Brain microvascular endothelial cell (primary cell): ENCODE results near the gene KCNH1.

ENCODE experiments used
- DNase-seq: peaks from one replicate; pipeline ENCODE4 v3.0.0-alpha.2; 2020
- H3K27ac ChIP-seq: fragments of 250-450 bp; sonication (Bioruptor Pico); 2 replicates; pipeline ENCODE4 v1.5.1; 2020; ENCODE audit warnings: mild to moderate bottlenecking, moderate library complexity
- H3K27me3 ChIP-seq: fragments of 250-450 bp; sonication (Bioruptor Pico); replicated peaks from 2 replicates; pipeline ENCODE4 v1.5.1; 2020; ENCODE audit warnings: mild to moderate bottlenecking
- H3K36me3 ChIP-seq: fragments of 250-450 bp; sonication (Bioruptor Pico); replicated peaks from 2 replicates; pipeline ENCODE4 v1.5.1; 2020; ENCODE audit warnings: mild to moderate bottlenecking
- H3K4me3 ChIP-seq: 2 replicates; pipeline ENCODE4 v1.5.1; 2011; ENCODE audit warnings: low read depth, mild to moderate bottlenecking, control low read depth, low read length, moderate library complexity
- in situ Hi-C: cut with HindIII; loops from 2 replicates; pipeline ENCODE4 v1.10.0; 2017; ENCODE audit warnings: low sequenced_read_pairs, low pct_ligation_motif_present
- TF ChIP-seq, protein P1 (sequence below): IDR thresholded peaks from 2 replicates; pipeline ENCODE4 v1.5.1; 2011; ENCODE audit warnings: low read depth, mild to moderate bottlenecking, moderate library complexity, low read length, control low read depth, inconsistent platforms; ENCODE audit errors: missing control alignments

The KCNH1 gene

DNA sequence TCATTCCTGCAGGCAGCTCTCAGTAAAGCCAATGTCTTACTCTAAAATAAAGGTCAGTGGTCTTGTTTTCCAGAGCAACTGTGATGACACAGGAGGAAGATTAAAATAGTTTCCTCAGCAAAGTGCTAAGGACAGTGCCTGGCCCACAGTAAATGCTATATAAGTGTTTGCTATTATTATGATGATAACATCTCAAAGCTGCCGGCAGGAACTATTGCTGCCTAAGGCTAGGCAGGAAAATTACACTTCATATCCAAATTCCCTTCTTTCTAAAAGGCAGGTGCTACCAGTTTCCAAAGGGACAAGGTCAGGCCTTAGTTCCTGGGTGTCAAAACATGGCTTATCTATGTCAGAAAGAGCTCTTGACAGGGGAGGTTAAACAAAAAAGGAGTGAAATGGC lies 403.9 kb downstream of the KCNH1 start:
- Histone ChIP-seq H3K36me3 (no peaks in the 10 kb centered on the region), H3K27ac (no peak overlapping the region), H3K27me3 (no peaks in the 10 kb centered on the region), H3K4me3 (no peak overlapping the region)
- TF ChIP-seq, protein P1, sequence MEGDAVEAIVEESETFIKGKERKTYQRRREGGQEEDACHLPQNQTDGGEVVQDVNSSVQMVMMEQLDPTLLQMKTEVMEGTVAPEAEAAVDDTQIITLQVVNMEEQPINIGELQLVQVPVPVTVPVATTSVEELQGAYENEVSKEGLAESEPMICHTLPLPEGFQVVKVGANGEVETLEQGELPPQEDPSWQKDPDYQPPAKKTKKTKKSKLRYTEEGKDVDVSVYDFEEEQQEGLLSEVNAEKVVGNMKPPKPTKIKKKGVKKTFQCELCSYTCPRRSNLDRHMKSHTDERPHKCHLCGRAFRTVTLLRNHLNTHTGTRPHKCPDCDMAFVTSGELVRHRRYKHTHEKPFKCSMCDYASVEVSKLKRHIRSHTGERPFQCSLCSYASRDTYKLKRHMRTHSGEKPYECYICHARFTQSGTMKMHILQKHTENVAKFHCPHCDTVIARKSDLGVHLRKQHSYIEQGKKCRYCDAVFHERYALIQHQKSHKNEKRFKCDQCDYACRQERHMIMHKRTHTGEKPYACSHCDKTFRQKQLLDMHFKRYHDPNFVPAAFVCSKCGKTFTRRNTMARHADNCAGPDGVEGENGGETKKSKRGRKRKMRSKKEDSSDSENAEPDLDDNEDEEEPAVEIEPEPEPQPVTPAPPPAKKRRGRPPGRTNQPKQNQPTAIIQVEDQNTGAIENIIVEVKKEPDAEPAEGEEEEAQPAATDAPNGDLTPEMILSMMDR: no peak
- in situ Hi-C loops: no loop called here
- no peak for DNase-seq

DNA sequence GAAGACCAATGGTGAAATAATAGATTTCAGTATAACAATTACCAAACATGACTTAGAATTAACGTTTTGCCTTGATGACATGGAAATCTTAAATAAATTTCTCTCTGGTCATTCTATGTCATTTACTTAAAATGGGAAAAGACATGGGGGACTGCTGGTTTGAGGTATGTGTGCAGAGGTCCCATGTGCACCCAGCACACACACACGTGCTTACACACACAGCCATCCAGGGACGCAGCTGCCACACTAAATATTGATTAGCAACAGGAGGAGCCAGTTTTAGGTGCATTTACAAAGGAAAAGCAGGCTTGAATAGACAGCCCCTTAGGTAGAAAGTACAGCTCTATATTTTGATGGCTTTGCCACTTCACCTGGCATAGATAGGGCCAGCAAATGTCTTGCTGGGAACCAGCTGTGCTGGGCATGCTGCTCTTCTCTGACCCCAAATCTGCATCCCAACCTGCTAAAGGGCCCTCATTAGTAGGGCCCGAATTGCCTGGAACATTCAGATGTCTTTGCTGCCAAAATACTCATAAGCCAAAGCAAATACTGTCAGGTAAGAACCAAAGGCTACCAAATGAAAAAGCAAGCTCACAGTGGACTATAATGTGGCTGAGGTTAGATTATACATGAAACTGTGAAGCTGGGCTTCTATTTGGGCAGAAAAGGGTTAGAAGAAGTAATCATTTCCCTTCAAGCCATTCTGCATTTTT lies 405.4 kb downstream of the KCNH1 start:
- no peak for DNase-seq
- TF ChIP-seq, protein P1: no peak
- in situ Hi-C loops: no loop called here
- Histone ChIP-seq H3K36me3 (no peaks in the 10 kb centered on the region), H3K27ac (no peak overlapping the region), H3K27me3 (no peaks in the 10 kb centered on the region), H3K4me3 (no peak overlapping the region)

DNA sequence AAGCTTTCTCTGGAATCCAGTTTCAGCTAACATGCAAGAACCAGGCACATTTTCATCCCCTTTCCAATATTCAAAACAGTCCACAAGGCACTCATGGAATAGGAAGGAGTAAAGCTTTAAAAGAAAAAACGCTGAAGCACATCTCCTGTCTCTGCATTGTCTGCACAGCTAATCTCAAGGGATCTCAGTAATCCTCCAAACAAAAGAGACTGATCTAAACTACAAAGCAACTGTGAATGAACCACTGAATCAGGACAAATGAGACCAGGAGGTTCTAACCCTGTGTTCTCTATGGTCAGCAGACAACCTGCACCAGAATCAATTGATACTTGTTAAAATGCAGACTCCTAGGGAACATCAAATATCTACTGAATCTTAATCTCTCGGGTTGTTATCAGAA lies 406.2 kb downstream of the KCNH1 start:
- in situ Hi-C loops: no loop called here
- Histone ChIP-seq H3K36me3 (no peaks in the 10 kb centered on the region), H3K27ac (no peak overlapping the region), H3K27me3 (no peaks in the 10 kb centered on the region), H3K4me3 (no peak overlapping the region)
- no peak for DNase-seq
- TF ChIP-seq, protein P1: no peak

DNA sequence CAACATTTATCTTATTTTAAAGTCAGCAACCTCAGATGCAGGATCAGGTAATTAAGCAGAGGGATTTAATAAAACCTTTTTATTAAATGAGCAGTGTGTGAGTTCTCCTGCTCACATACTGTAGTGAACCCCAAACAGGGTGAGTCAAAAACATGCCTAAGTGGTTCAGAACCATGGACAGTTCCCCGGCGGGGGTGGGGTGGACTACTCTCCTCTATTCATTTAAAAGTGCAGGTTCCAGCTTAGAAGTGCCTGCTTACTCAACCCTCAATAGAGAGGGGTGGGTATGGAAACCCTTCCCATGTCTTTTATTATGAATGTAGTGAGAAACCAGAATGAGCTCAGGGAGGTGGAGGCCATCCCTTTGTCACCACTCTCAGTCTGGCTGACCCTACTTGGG lies 407.3 kb downstream of the KCNH1 start:
- DNase-seq: peak; percentile 8
- TF ChIP-seq, protein P1: no peak
- Histone ChIP-seq H3K27ac (no peak overlapping the region), H3K36me3 (no peaks in the 10 kb centered on the region), H3K4me3 (no peak overlapping the region), H3K27me3 (no peaks in the 10 kb centered on the region)
- in situ Hi-C loops: no loop called here

DNA sequence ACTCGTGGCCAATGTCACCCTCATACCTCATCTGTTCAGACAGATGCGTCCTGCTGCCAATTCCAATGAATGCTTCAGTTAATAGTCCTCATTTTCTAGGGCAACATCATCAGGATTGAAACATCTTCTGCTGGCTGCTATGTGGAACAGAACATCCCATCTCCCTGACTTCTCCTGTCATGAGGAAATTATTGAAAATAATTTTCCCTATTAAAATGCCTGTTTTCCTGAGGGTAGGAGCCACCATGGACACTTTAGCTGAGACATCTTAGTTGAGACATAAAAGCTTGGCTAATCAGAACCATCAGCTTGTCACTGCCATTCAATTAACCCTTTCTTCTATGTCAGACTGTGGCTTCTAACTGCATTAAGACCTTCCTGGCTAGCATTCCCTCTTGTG lies 409.2 kb downstream of the KCNH1 start:
- in situ Hi-C loops: no loop called here
- H3K27ac ChIP-seq: no peak overlapping the region
- no peak overlapping the region for H3K4me3 ChIP-seq
- TF ChIP-seq, protein P1: no peak
- H3K27me3 ChIP-seq: no peaks in the 10 kb centered on the region
- H3K36me3 ChIP-seq: no peaks in the 10 kb centered on the region
- no peak for DNase-seq

DNA sequence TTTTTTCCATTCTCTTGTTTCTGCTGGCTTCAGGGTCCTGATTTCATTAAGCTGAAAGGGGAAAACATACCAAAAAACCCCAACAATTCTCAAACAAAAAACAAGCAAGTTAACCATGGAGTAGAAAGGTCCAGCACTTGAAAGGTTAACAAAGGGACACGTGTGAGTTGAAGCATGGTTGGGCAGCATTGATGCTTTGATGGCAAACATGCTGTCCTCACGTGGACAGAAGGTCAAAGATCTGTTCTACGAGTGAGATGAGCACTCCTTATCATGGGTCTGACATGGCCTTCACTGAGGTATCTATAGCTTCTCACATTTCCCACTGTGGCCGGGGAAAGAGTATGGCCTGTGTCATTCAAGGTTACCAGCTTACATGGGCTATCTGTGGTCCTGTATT lies 410.3 kb downstream of the KCNH1 start:
- DNase-seq: no peak
- Histone ChIP-seq H3K27ac (no peak overlapping the region), H3K27me3 (no peaks in the 10 kb centered on the region), H3K36me3 (no peaks in the 10 kb centered on the region), H3K4me3 (no peak overlapping the region)
- TF ChIP-seq, protein P1: no peak
- in situ Hi-C loops: no loop called here
